Measurements from ENCODE around the gene SLC16A8.
"Not testable (repeated sequence)": the region's sequence is repeated elsewhere in the genome, so short reads cannot be mapped to it uniquely, and the experiment has no call there.

Gene SLC16A8

DNA sequence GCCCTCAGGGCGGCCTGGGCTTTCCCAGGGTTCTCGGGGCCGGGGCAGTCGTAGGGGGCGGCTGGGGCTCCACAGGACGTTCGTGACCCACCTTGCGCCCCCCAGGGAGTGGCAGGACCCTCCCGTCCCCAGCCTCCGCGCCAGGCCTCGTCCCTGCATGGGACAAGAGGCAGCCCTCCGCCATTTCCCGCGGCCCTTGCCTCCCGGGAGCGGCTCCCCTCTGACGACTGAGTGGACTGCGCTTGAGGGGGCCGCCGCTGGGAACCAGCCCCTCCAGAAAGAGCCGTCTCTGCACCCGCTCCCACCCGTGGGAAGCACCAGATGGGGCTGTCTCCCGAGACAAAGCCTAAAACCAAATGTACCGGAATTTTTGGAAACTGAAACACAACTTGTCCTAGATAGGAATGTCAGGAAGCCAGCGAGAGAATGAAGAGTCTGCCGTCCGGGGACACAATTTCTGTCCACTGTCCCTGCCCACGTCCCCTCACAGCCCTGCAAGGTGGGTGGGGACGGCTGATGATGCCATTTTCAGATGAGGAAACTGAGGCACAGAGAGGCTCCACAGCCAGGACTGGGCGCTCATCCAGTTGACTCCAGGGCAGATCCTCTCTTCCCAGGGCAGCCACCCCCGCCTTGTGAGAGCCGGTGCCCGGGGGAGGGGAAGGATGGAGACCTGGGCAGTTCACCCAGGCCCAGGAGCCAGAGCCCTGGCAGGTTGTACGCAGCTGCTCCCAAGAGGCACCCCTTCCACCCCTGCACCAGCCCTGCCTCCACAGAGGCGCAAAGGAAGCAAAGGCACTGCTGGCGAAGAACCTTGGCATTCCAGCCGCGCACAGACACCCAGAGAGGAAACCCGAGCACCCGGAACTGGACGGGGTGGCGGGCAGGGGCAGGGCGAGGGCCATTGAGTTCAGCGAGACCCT lies 44.8 kb downstream of the SLC16A8 start:
- no peak for DNase-seq (ENCODE audit: low read depth)
- no peak overlapping the region for H3K4me3 ChIP-seq (ENCODE audit: low read length)
- TF ChIP-seq, protein P1, sequence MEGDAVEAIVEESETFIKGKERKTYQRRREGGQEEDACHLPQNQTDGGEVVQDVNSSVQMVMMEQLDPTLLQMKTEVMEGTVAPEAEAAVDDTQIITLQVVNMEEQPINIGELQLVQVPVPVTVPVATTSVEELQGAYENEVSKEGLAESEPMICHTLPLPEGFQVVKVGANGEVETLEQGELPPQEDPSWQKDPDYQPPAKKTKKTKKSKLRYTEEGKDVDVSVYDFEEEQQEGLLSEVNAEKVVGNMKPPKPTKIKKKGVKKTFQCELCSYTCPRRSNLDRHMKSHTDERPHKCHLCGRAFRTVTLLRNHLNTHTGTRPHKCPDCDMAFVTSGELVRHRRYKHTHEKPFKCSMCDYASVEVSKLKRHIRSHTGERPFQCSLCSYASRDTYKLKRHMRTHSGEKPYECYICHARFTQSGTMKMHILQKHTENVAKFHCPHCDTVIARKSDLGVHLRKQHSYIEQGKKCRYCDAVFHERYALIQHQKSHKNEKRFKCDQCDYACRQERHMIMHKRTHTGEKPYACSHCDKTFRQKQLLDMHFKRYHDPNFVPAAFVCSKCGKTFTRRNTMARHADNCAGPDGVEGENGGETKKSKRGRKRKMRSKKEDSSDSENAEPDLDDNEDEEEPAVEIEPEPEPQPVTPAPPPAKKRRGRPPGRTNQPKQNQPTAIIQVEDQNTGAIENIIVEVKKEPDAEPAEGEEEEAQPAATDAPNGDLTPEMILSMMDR (IDR thresholded peaks at IDR 0.05; ENCODE audit: insufficient read depth, low read depth, low read length, missing control alignments), result no peak

DNA sequence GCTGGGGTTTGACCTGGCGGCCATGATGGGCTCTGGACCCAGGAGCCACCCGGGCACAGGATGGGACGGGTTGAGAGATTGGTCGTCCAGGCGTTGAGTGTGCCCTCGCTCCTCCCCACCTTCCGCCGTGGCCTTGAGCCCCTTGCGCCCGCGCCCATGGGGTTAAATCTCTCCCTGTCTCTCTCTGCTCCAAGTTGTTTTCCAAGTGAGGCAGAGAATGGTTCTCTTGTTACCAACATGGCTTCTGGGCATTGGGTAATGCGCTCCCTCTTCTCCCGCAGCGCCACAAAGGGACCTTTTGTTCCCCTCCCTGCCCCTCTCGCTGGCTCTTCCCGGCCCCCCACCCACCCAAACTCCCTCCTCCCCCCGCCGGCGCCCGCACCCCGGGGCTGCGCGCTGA lies 45.6 kb downstream of the SLC16A8 start:
- no peak for DNase-seq (ENCODE audit: low read depth)
- TF ChIP-seq, protein P1 (IDR thresholded peaks at IDR 0.05; ENCODE audit: insufficient read depth, low read depth, low read length, missing control alignments), result no peak
- H3K4me3 ChIP-seq (ENCODE audit: low read length), result no peak overlapping the region

DNA sequence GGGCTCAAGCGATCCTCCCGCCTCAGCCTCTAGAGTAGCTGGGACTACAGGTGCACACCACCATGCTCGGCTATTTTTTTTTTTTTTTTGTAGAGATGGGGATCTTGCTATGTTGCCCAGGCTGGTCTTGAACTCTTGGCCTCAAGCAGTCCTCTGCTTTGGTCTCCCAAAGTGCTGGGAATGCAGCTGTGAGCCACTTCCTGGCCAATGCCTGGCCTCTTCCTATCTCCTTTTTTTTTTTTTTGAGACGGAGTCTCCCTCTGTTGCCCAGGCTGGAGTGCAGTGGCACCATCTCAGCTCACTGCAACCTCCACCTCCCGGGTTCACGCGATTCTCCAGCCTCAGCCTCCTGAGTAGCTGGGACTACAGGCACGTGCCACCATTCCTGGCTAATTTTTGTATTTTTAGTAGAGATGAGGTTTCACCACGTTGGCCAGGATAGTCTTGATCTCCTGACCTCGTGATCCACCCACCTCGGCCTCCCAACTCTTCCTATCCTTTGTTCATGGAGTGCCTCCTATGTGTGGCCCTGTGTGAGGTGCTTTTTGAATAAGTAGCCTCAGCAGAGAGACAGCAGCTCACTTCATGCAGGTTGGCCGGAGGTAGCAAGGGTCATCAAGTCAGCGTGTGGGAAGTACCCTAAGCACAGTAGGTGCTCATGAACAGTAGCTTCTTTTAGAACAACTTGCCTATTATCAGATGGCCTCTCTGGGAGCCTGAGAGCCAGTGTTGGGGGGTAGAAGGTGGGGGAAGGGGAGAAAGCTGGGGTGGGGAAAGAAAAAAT lies 46.4 kb downstream of the SLC16A8 start:
- H3K4me3 ChIP-seq (ENCODE audit: low read length); DNase-seq (ENCODE audit: low read depth): not testable (repeated sequence)

DNA sequence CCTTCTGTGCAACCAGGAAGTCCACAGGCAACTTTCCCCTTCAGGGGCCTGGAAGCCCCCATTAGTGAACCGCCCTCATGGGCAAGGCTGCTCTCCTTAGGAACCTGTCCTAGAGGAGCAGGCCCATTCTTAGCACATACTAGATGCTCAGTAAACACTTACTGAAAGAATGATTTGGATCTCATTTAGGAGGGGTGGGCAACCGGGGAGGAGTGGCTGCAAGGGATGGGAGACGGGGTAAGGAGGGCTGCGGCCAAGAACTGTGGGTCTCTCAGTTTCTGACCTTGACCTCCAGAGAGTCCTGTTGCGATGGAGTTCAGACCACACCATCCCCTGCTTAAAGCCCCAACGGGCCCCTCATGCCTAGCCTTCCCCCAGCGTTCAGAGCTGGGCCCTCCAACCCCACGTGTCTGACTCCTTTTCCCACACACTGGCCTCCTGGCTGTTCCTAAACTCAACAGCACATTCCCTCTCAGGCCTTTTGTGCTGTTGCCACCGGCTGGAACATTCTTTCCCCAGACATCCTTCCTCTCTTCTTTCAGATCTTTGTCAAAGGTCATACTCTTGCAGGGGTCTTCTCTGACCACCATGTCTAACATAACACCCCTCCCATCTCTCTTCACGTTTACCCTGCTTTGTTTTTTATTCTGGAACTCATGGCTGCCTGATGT lies 47.5 kb downstream of the SLC16A8 start:
- TF ChIP-seq, protein P1 (IDR thresholded peaks at IDR 0.05; ENCODE audit: insufficient read depth, low read depth, low read length, missing control alignments), result no peak
- DNase-seq (ENCODE audit: low read depth), result no peak
- no peak overlapping the region for H3K4me3 ChIP-seq (ENCODE audit: low read length)

DNA sequence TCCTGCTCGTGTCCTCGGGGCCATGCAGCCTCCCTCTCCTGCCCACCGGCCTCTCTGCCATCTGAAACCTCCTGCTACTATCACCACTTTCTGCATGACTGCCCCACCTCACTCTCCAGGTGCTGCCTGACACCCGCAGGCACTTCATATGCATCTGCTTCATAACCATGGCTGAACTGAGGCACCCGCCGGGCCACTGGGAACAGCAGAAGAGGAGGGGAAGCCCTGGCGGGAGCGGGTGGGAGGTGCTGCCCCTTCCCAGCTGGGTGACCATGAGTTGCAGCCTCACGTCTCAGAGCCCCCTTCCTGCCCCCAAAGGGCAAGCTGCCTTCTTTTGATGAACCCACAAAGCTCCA lies 48.5 kb downstream of the SLC16A8 start:
- no peak overlapping the region for H3K4me3 ChIP-seq (ENCODE audit: low read length)
- TF ChIP-seq, protein P1 (IDR thresholded peaks at IDR 0.05; ENCODE audit: insufficient read depth, low read depth, low read length, missing control alignments), result no peak
- DNase-seq (ENCODE audit: low read depth), result no peak

DNA sequence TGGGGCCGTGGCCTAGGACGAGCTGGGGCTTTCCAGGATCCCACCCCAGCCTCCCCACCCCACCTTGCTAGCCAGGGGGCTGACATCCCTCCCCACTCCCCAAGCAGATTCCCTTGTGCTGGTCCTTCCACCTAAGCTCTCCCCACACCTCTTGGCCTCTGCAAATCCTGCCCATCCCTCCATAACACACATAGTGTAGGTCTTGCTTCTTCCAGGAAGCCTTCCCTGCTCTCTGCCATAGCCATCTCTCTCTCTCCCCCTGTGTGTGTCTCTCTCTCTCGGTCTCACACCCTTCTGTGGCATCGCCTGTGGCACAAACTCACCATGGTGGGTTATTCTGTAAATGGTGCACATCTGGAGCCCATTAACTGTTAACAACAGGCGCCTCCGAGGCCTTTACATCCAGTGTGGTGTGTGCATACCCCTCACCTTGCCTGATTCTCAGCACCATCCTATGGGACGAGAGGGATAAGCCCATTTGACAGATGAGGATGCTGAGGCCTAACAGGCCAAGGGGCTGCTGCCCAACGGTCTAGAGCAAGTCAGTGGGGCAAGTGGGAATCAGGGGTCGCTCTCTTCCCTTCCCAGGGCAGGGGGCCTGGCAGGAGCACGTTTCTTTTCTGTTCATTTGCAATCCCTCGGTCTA lies 49.0 kb downstream of the SLC16A8 start:
- no peak overlapping the region for H3K4me3 ChIP-seq (ENCODE audit: low read length)
- TF ChIP-seq, protein P1 (IDR thresholded peaks at IDR 0.05; ENCODE audit: insufficient read depth, low read depth, low read length, missing control alignments), result no peak
- no peak for DNase-seq (ENCODE audit: low read depth)

Data from epithelial cell of esophagus (primary cell).